ENCODE measurements around the gene IFI44L.

The IFI44L gene

DNA sequence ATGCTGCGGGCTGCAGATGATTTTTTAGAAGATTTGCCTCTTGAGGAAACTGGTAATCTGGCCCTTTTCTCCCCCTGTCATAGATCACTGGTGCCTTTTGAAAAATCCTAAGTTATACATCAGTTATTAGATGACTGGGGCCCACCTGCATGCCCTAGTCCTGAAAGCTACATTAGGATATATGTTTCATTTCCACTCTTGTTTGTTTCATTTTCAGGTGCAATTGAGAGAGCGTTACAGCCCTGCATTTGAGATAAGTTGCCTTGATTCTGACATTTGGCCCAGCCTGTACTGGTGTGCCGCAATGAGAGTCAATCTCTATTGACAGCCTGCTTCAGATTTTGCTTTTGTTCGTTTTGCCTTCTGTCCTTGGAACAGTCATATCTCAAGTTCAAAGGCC lies 21.3 kb downstream of the IFI44L start:
- DNase-seq (ENCODE audit: low spot score): no peak

DNA sequence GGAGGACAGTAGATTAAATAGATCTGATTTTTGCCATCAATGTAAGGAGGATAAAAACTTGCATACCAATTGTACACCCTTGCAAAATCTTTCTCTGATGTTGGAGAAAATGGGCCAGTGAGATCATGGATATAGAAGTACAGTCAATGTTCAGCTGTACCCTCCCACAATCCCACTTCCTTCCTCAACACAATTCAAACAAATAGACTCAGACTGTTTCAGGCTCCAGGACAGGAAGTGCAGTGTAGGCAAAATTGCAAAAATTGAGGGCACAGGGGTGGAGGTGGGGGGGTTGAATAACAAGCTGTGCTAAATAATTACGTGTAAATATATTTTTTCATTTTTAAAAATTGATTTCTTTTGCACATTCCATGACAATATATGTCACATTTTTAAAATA lies 25.5 kb downstream of the IFI44L start:
- DNase-seq (ENCODE audit: low spot score): no peak

DNA sequence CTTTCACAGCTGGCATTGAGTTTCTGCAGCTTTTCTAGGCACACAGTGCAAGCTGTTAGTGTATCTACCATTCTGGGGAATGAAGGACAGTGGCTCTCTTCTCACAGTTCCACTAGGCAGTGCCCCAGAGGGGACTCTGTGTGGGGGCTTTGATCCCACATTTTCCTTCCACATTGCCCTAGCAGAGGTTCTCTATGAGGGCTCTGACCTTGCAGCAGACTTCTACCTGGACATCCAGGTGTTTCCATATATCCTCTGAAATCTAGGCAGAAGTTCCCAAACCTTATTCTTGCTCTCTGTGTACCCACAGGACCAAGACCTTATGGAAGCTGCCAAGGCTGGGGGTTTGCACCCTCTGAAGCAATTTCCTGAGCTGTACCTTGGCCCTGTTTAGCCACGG lies 27.0 kb downstream of the IFI44L start:
- no peak for DNase-seq (ENCODE audit: low spot score)

DNA sequence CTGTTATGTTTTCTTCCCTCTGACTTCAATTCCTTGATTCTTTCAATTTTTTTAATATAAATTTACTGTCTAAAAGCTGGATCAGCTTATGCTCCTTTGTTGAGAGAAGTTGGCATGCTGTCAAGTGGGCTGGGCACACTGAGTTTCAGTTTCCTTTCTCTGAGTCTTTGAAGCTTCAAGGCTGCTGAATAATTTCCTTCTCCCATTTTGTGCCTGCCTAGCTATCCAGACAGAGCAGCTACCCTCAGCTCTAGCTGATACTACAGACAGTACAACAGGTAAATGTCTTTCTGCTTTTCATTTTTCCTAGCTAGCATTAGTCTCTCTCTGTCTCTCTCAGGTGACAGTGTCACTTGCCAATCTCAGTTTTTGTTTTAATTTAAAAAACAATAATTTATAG lies 29.4 kb downstream of the IFI44L start, which contains the start of gene IFI44:
TSS of gene IFI44 (plus strand) at position 204 of the 400 bp plus-strand sequence. CDS start 365 bp downstream, outside the sequence.
- DNase-seq (ENCODE audit: low spot score): peak; percentile 10

DNA sequence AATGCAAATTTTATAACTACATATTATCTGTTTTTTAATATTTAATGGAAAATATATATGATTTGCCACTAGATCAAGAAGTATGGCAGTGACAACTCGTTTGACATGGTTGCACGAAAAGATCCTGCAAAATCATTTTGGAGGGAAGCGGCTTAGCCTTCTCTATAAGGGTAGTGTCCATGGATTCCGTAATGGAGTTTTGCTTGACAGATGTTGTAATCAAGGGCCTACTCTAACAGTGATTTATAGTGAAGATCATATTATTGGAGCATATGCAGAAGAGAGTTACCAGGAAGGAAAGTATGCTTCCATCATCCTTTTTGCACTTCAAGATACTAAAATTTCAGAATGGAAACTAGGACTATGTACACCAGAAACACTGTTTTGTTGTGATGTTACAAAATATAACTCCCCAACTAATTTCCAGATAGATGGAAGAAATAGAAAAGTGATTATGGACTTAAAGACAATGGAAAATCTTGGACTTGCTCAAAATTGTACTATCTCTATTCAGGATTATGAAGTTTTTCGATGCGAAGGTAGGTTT lies 29.9 kb downstream of the IFI44L start:
- no peak for DNase-seq (ENCODE audit: low spot score)

DNA sequence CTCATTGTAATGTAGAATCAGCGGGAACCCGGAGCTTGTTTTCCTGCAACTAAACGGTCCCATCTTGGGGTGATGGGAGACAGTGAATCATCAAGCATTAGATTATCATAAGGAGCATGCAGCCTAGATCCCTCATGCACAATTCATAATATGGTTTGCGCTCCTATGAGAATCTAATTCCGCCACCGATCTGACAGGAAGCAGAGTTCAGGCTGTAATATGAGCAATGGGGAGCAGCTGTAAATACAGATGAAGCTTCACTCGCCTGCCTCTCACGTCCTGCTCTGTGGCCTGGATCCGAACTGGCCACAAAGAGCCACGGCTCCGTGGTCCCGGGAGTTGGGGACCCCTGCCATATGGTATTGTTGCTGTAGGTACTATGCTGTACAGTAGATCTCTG lies 31.0 kb downstream of the IFI44L start:
- no peak for DNase-seq (ENCODE audit: low spot score)

DNA sequence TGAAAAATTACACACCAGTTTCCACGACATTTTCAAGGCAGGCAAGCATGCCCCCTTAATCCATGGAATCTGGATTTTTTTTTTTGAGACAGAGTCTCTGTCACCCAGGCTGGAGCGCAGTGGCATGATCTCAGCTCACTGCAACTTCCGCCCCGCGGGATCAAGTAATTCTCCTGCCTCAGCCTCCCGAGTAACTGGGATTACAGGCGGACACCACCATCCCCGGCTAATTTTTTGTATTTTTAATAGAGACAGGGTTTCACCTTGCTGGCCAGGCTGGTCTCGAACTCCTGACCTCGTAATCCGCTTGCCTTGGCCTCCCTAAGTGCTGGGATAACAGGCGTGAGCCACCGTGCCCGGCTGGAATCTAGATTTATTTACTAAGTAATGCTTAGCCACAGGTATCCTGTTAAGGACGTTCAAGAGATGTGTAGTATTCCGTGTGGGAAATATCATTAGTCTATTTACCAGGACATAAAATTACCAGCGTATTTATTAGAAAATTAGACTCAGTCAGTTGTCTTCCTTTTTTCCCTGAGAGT lies 31.8 kb downstream of the IFI44L start:
- no peak for DNase-seq (ENCODE audit: low spot score)

DNA sequence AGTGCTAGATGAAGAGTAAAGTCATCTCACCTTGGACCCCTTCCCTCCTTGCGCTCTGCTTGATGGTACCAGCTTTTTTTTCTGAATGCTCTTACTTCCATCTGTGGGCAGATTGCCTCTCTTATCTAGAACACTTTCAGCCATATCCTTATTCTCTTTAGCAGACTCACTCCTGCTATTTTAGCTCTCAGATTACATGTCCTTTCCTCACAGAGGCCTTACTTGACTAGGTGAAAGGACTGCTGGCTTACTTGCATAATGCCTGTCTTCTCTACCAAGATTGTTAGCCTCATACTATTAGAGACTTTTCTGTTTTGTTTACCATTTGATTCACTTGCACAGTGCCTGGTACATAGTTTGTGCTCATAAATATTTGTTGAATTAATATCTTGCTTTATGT lies 38.7 kb downstream of the IFI44L start:
- no peak for DNase-seq (ENCODE audit: low spot score)

DNA sequence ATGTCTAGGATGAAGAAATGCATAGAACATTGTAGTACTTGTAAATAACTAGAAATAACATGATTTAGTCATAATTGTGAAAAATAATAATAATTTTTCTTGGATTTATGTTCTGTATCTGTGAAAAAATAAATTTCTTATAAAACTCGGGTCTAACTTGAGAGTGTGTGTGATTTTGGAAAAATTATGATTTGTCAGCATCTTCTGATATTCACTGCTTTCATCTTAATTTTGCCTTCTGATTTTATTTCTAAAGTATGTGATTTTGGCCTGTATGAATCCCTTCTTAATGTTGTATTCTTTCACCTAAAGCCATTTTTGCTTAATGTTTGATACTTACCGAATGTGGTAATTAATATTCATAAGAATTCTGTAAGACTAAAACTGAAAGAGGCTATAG lies 43.7 kb downstream of the IFI44L start:
- DNase-seq (ENCODE audit: low spot score): no peak

DNA sequence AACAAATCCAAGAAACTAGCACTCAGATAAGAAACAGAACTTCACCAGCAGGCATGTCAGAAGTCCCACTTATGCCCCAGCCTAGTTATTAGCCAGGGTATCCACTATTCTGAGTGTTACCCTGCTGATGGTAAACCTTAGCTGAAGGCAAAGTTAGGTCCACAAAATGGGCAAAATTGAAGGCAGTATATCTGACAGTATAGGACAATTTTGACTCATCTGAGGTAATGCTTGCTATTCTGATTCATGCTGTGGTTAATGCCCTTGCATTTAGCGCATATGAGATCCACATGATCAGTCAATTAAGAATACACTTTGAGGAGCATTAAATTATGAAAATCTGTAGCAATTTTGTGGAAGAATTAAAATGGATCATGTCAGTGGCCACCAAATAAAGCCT lies 44.5 kb downstream of the IFI44L start:
- DNase-seq (ENCODE audit: low spot score): no peak

DNA sequence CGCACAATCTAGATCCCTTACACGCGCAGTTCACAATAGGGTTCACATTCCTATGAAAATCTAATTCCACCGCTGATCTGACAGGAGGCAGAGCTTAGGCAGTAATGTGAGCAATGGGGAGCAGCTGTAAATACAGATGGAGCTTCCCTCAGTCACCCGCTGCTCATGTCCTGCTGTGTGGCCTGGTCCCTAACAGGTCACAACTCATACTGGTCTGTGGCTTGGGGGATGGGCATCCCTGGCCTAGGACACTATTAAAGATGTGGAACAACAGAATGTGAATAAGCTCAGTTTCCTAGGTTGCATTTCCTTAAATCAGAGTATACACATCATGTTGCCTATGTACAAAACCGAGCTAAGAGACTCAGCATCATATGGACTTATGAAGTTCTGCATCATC lies 45.6 kb downstream of the IFI44L start:
- no peak for DNase-seq (ENCODE audit: low spot score)

DNA sequence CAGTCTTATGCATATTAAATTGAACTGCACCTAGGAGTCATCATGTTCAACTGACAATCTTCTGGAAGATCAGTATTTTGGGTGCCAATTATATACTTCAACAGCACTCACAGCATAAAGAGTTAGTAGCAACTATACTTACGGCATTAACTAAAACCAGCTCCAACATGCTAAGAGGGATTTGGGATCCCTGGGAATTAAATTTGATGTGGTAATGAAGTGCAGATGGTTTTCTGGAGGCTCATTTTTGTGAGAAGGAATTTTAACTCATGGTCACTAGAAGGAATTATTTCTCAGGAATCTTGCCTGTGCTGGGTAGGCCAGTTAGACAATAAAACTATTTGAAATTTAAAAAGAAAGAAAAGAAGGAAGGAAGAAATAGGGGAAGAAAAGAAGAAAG lies 47.7 kb downstream of the IFI44L start:
- no peak for DNase-seq (ENCODE audit: low spot score)

DNA sequence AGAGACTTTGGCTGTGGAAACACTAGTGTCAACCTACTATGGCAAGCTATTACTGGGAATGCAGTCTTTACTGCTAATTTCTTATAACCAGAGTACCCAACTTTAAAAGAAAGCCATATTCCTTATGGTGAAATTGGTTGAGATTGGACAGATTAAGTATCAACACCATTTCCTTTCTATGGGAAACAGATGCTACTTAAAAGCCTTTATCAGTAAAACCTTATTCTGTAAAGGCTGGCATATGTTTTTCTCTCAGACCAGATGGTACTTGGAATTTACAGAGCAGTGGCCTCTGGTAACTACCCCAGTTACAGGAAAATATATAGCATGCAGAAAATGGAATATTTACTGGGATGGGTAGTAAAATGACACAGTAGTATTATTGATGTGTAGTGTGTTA lies 48.2 kb downstream of the IFI44L start:
- no peak for DNase-seq (ENCODE audit: low spot score)

DNA sequence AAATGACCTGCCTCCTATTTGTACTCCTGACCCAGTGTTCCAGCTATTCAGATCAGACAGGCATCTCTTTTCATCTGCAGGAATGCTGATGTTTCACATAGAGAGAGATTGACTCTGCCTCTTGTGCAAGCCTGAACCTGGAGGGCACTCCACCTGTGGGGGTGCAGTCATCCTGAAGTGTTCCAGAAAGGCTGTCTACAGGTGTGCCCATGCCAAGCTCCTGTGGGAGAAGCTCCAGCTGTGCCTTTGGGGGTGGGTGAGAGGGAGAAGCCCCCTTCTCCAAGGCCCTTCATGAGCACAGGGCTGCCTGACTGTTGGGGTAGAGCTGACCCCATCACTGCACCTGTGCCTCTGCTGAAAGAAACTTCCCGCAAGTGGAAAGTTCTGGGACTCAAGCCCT lies 52.2 kb downstream of the IFI44L start:
- no peak for DNase-seq (ENCODE audit: low spot score)

DNA sequence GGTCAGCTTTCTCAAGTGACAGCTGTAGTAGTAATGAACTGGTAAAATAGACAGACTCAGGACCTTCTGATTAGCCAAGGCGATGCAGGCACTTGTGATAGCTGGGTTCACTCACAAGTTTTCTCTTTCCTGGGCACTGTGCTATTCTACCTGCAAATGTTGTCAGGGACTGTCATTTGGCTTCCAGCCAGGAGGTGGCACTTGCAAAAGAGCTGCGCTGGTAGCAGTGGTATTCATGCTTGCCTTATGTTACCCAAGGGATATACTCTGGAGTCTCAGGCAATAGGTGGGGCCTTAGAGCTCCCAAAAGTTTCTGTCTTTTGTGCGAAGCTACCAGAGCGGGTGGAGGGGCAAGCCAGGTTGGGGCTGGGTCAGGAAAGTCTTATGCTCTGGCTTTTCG lies 52.9 kb downstream of the IFI44L start:
- DNase-seq (ENCODE audit: low spot score): no peak

DNA sequence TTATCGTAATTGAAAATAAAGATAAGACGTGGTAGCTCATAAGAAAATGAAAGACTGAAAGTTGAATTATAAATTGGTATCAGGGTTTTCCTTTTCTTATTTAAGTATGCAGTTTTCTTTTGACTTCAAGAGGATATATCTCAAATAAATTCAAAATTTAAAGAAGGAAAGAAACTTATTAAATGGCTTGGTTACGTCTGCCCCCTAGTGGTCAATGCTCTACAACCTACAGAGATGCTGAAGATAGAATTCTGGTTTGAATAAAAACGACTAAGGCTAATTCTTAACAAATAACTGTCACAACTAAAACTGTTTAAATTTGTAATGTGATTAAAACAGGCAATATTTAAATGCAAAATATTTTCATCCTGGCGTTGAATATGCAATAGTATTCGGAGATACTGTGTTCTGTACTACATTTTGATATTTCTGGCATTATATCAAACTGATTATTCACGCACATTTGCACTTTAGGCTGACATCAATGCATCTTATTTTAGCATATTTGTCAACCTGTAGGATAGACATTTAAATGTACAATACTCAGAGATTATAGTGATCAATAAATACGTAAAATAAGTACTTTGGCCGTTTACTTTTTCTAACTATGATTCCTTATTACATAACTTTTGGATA lies 56.2 kb downstream of the IFI44L start:
- peak; percentile 40 for DNase-seq (ENCODE audit: low spot score)

DNA sequence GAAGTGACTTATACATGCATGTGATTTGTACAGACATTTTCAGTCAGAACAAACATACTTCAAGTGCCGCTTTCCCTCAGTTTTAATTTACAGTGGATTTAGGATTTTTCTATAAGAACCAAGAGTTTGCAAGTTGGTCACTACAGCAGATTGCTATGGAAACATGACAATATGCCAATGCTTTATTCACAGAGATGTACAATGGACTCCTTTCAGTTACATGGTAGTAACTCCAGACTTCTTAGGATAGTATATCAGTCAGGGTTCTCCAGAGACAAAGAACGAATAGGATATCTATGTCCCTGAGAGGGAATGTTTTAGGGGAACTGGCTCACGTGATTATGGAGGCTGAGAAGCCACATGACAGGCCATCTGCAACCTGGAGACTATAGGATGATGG lies 56.7 kb downstream of the IFI44L start:
- DNase-seq (ENCODE audit: low spot score): no peak

DNA sequence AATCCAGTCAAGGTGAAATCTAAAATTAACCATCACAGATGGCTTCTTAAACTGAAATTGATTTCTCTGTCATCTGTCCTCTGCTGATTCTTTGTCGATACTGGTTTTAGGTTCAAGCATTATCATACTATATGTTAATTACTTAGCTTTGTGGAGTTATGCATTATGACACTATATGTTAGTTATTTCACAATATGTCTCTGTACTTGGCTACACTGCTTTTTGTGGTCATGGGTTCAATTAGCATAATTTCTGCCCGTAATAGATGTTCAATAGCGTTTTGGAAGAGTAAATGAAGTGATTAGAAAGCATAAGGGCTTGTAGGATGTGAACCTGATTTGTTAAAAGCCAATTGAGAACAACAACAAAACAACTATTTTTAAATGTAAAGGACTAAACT lies 57.5 kb downstream of the IFI44L start:
- DNase-seq (ENCODE audit: low spot score): no peak

DNA sequence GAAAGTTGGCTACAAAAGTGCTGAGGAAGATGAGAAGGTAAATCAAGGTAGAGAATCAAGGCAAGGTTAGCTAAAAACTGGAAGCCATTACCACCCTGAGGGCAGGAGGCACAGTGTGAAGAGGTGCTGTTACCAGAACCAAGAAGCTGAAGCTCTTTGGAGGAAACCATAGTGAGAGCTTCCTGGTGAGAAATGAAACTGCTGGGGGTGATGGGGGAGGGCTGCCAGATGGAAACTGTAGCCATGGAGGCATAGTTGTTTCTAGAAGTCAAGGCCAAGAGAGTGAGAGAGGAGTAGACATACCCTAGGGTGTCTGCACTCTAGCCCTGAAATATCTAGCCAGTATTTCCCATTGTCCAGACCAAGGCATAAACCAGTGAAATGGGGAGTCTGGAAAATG lies 58.1 kb downstream of the IFI44L start:
- DNase-seq (ENCODE audit: low spot score): no peak

DNA sequence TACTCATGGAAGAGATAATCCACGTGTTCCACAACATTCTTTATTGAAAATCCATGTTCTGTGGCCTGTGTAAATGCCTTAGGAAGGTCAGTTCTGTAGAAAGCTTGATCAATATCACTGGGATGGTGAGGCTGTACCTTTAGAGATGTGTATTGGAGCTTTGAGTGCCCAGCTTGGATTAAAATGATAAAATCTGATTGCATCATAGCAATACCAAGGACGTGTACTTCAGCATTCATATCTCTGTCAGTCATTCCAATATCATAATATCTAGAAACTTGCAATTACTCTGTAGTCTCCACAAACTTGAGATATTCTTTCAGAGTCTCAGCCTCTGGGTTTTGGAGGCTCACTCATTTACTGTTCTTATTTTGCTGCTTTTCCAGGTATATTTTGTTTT lies 61.0 kb downstream of the IFI44L start:
- no peak for DNase-seq (ENCODE audit: low spot score)

DNA sequence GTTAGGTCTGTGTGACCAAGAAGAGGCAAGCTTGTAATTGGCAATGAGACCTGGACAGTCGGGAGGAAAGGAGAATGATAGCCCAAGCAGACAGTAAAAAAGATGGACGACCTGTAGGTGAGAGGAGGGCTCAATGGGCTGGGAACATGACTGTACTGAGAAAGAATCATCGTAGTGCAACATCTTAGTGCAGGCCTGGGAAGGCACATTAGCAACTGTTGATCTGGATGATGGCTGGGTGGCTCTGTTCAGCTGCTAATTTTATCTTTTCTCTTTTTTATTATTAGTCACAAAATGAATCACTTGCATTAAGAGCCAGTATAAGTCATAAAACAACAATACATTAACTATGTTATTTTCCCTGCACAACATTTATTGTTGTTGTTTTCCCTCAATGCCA lies 62.2 kb downstream of the IFI44L start:
- DNase-seq (ENCODE audit: low spot score): no peak

DNA sequence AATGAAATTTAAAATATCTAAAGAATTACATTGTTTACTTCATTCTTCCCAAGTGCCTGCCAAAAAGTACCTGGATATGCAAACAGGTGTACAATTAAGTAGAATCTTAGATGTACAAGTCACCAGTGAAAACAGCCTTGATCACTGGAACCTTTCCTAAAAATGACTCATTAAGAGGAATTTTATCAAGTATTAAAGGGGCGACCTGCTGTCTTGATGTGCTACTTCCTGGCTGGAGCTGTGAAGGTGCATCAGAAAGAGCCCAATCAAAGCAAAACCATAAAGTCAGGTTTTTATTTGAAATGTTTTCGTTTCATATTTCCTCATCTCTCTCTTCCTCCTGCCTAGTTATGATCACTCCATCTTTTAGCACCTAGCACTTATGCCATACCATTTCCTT lies 62.8 kb downstream of the IFI44L start:
- DNase-seq (ENCODE audit: low spot score): no peak

DNA sequence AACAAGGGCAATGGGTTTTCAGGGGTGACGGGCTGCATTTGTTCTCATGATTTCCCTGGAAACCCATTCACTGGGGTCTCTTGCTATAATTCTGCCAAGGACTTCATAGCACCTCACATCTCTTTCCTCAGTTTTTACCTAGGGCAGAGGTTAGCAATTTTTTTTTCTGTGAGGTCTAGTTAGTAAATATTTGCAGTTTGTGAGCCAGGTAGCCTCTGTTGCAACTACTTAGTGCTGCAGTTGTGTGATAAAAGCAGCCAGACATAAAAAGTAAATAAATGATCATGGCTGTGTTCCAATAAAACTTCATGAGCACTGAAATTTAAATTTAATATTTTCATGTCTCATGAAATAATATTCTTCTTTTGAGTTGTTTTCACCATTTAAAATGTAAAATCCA lies 67.1 kb downstream of the IFI44L start:
- no peak for DNase-seq (ENCODE audit: low spot score)

DNA sequence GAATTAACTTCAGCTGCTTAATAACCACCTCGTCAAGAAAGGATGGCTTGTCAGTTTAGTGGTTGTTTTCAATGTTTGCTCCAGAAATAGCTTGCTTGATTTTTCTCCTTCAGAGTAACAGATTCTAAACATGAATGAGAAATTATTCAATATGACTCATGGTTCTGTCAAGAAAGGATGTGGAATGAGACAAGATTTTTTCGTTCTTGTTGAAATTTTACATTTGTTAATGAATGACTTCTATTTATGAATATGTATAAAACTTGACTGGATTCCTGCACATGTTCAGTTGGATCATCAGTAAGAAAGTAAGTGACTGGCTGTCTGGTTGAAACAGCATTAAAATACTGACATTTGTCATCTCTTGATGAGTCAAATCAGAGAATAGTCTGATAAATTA lies 67.7 kb downstream of the IFI44L start:
- DNase-seq (ENCODE audit: low spot score): no peak
